WI38 (cell line): ENCODE measurements around the gene LCN10.
"Not testable (repeated sequence)": the region's sequence is repeated elsewhere in the genome, so short reads cannot be mapped to it uniquely, and the experiment has no call there.

Source experiments
- H3K4me3 ChIP-seq: 2 replicates; pipeline ENCODE4 v1.5.1; 2011; ENCODE audit warnings: low read depth, mild to moderate bottlenecking, control low read depth, low read length
- TF ChIP-seq, protein P1 (sequence below): IDR thresholded peaks from 2 replicates; pipeline ENCODE4 v1.5.1; 2012; ENCODE audit warnings: low read depth, mild to moderate bottlenecking, control low read depth, low read length

The LCN10 gene

GRCh38 chr9:136714096-136714892, 28.4 kb downstream of the LCN10 start:
- no peak overlapping the region for H3K4me3 ChIP-seq
- TF ChIP-seq, protein P1, sequence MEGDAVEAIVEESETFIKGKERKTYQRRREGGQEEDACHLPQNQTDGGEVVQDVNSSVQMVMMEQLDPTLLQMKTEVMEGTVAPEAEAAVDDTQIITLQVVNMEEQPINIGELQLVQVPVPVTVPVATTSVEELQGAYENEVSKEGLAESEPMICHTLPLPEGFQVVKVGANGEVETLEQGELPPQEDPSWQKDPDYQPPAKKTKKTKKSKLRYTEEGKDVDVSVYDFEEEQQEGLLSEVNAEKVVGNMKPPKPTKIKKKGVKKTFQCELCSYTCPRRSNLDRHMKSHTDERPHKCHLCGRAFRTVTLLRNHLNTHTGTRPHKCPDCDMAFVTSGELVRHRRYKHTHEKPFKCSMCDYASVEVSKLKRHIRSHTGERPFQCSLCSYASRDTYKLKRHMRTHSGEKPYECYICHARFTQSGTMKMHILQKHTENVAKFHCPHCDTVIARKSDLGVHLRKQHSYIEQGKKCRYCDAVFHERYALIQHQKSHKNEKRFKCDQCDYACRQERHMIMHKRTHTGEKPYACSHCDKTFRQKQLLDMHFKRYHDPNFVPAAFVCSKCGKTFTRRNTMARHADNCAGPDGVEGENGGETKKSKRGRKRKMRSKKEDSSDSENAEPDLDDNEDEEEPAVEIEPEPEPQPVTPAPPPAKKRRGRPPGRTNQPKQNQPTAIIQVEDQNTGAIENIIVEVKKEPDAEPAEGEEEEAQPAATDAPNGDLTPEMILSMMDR, result no peak

DNA sequence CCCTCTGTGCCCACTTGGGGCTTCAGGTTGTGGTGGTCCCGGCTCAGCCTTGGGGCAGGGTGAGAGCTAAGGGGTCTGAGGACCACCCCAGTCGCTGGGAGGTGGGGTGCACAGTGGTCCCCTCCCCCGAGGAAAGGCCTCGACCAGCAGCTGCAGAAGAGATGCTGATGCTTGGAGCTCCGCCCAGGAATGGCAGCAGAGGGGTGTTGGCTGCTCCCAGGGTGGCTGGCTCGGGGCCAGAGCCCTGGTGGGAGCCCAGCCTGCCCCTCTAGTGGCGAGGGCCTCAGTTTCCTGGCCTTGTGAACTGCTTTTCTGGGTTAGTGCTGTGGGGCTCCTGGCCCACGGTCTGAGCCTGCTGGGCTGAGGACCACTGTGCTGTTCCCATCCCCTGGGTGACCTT, 29.2 kb downstream of the LCN10 start:
- TF ChIP-seq, protein P1, result no peak
- H3K4me3 ChIP-seq, result no peak overlapping the region

DNA sequence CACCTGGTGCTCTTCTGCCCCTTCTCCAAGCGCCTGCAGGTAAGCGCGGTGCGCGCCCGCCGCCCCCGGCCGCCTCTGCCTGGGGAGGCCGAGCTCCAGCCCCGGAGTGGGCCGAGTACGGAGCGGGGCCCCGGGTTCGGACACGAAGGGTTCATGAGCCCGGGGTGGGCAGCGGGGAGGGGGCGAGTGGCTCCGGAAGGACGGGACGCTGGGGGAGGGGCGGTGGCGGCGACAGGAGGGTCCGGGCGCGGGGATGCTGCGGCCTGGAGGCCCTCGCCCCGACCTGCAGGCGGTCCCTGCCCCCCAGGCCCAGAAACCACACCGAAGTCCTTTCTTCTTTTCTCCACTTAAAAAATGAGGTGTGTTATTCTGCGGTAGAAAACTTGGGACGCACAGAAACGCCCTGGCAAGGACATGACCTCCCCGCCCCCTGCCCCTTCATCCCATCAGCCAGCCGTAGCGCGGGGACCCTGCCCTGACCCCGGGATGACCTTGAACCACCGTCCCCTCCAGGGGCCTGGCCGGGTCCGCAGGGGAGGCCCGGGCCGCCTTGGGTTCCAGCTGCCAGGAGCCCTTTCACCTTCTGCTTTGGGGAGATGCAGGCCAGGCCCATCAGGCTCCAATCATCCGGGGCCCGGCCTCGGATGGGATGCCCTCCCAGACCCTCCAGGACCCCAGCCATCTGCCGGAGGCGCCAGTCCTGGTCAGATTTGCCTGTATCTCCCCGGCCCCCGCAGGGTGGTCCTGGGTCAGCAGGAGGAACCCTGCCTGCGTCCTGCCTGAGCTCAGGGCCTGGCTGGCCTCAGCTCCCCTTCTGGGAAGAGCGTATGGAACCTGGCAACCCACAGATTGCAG, 29.8 kb downstream of the LCN10 start:
- peak overlapping the region; percentile 17; the same call in 1 of the 2 replicates for H3K4me3 ChIP-seq
- TF ChIP-seq, protein P1, result no peak

DNA sequence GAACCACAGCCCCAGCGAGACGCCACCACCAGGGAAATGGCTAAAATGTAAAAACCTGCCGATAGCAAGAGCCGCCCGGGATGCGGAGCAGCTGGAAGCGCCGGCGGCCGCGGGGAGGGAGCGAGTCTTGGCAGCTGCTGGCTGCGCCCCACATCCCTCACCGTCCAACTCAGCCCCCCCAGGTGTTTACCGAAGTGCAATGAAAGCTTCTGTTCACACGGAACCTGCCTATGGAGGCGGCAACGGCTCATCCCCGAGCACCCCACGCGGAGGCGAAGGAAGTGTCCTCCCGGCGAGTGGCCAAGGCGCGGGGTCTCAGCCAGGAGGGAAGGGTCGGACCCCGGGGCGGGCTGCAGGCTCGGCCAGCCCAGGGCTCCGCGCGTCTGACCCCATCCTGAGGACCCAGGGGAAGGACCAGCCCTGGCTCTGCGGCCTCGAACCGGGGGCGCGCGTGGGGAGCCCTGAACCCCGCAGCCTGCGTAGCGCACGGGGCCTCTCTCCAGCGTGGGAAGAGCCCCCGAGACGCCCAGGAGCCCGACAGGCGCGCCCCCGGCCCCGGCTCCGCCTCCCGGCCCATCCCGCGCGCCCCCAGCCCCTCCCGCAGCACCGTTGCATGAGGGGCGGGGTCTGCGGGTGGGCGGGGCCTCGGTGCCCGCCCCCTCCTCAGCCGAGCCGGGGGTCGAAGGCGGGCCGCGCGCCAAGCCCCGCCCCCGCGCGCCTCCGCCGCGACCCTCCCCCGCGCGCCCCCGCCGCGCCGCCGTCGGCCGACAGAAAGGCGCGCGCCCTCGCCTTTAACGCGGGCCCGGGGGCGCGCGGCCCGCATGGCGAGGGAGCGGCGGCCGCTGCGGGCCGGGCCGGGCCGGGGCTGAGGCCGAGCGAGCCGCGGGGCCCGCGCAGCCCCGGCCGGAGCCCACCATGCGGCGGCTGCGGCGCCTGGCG, 30.7 kb downstream of the LCN10 start, which contains the start of gene DIPK1B:
Gene DIPK1B (plus strand): TSS at position 822 of the 939 bp plus-strand sequence. CDS start 94 bp downstream, at position 916.
- peak within 1 kb of the TSS; percentile 17; the same call in 1 of the 2 replicates for H3K4me3 ChIP-seq

DNA sequence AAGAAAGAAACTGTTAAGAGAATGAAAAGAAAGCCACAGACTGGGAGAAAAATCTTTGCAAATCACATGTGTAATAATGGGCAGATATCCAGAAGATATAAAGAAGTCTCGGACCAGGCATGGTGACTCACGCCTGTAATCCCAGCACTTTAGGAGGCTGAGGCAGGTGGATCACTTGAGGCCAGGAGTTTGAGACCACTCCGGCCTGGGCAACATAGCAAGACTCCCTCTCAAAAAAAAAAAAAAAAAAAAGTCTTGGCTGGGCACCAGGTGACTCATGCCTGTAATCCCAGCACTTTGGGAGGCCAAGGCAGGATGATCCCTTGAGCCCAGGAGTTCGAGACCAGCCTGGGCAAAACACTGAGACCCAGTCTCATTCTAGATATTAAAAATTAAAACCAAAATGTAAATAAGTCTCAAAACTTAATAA, 31.5 kb downstream of the LCN10 start:
- H3K4me3 ChIP-seq, result not testable (repeated sequence)

More for the DNA sequence above, 30.7 kb downstream of the LCN10 start, which contains the start of gene DIPK1B:
- TF ChIP-seq, protein P1, result no peak

DNA sequence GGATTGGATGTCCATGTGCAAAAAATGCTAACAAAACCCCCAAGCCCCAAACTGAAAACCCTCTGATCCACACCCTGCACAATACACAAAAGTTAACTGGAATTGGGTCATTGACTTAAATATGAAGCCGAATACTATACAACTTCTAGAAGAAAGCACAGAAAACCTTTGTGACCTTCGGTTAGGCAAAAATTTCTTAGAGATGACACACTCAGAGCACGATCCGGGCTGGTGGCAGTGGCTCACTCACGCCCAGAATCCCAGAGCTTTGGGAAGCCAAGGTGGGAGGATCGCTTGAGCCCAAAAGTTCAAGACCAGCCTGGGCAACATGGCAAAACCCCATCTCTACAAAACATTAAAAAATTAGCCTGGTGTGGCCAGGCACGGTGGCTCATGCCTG, 32.2 kb downstream of the LCN10 start:
- TF ChIP-seq, protein P1, result no peak
- H3K4me3 ChIP-seq, result no peak overlapping the region
